Islet of Langerhans (tissue), 1 donor: Measurements from ENCODE around the gene EIF4E.
"Not testable (repeated sequence)": the region's sequence is repeated elsewhere in the genome, so short reads cannot be mapped to it uniquely, and the experiment has no call there.

ENCODE experiments used
- FAIRE-seq: peaks from one replicate; lab custom pipeline; 2011; peaks lifted over from hg19 to GRCh38; lab: Jason Lieb, UNC

Gene EIF4E, protein sequence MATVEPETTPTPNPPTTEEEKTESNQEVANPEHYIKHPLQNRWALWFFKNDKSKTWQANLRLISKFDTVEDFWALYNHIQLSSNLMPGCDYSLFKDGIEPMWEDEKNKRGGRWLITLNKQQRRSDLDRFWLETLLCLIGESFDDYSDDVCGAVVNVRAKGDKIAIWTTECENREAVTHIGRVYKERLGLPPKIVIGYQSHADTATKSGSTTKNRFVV

DNA sequence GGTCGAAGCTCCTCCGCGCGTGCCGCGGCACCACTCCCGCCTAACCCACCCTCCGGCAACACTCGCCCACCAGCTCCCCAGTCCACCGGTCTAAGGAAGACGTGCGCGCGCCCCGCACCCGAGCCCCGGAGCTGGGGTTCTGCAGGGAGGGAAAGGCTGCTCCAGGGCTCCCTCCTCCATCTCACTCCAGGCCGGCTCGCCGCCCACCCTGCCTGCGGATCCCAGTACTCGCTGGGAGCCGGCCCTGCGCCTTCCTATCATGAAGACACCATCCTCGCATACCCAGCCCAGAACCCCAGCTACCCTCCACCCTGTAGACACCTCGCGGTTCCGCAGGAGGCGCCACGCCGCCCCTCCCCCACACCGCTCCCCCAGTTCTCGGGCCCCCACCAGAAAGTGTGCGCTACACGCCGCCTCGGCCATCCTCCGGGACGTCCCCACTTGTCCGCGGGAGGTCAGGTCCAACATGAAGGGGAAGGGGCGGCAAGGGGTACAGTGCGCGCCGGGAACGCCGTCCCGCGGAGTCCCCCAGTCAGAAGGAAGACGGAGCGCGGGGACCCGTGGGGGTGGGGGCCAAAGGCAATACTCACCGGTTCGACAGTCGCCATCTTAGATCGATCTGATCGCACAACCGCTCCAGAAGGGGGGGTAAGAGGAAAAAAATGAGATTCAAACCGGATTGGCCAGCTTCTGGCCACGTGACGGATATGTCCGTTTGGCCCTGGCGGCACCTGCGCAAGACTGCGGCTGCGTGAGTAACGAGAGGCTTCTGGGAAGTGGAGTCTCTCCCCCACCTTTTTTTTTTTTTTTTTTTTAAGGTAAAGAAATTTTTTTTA, at the start of gene EIF4E:
EIF4E (minus strand) TSS at position 629 of the 836 bp plus-strand sequence; CDS start at position 608, 21 bp downstream.
- peak; percentile 71 for FAIRE-seq

DNA sequence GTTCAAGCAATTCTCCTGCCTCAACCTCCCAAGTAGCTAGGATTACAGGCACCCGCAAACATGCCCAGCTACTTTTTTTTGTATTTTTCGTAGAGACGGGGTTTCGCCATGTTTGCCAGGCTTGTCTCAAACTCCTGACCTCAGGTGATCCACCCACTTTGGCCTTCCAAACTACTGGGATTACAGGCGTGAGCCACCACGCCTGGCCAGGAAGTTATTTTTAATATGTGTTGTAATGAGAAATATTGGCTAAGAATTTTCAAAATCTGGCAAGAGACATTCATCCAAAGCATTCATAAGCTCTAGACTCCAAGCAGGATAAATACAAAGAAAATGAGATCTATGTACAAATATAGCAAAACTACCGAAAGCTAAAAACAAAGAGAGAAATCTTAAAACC, 48.6 kb upstream of the EIF4E start:
- FAIRE-seq: no peak

DNA sequence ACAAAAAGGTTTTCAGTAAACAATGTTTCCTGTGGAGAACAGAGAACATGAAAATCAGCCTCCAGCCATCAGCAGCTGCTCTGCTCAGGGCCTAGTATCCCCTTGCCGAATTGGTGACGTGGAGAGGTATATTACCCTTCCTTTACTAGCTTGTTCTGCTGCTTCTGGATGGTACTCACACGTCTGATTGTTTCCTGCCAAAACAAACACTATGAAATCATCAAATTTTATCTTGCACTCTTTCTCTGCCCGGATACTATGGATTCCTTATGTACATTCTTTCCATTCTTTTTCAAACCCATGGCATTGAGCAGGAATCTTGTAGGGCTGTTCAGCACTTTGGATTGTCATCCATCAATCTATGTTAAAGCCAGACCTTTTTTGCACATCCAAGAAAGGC, 47.8 kb upstream of the EIF4E start:
- FAIRE-seq: no peak

DNA sequence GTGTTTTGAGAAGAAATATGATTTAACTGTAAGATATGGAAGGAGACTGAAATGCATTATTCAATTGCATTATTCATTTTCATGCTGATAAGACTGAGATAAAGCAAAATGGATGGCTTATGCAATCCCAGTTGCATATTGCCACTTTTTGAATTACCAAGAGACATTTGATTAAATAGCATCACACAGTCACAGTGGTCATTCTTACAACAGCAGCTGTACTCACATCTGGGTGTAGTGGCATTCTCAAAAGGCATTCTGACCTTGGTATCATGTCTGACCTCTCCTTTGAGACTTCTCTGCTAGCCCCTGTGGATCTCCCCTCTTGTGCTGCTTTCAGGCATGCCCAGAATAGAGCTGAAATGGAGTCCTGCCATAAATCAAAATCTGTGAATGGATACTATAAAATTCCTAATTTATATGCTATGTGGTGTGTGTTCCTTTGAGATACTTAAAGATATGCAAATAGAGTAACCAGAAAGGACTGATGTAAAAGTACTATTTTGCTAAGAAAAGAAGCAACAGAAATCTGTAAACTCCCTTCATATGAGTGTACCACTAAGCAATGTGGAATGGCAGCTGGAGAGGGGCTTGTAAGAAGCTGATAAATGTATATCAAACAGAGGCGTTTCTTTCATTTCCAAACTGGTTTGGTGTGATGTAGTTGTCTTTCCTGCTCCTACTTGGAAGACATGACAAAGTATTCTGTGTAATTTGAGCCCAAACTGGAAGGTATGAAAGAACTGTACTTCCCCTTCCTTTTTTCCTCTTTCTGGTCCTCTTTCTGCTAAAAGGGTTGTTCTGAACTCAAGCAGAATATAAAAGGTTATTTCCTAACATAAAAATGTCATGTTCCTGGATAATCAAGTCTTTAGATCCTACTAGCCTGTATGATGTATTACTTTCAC, 41.2 kb upstream of the EIF4E start:
- no peak for FAIRE-seq

DNA sequence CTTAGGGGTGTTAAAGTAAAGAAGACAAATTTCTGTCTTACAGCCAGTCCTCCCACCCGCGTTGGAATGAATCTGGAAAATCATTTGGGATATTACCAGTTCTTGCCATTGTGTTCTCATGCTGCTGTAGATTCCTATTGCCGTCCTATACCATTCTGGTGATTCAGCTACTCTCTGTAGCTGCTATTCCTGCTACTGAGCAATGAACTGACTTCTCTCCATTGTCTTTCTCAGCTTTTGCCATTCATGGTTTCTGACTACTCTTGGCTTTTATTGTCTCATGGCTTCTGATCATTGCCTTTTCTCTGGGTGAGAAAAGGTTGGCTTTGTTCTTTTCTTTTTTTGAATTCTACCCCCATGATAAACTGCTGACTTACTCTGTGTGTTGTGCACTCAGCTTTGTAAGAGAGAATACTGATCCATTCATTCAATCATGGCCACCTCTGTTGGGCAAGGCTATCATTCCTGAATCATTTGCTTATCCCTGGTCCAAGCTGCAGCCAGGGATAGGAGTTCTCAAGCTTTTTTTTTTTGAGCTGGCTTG, 38.9 kb upstream of the EIF4E start:
- no peak for FAIRE-seq

DNA sequence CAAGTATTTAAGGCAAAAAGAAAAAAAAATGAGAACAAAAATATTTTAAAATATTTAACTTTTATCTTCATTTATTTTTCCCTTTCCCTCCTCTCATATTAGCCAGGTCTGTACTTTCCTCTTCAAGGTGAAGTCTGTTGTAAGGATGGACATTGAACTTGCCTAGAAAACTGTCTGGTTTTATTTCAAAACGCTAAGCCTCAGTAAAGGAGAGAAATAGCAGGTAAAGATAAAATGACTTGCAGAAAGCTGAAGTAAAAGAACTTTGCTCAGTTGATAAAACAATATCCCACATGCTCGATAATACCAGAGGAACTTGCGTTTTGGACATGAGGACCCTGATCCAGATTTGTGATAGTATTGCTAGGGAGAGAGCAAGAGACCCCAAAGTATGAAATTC, 38.0 kb upstream of the EIF4E start:
- no peak for FAIRE-seq

DNA sequence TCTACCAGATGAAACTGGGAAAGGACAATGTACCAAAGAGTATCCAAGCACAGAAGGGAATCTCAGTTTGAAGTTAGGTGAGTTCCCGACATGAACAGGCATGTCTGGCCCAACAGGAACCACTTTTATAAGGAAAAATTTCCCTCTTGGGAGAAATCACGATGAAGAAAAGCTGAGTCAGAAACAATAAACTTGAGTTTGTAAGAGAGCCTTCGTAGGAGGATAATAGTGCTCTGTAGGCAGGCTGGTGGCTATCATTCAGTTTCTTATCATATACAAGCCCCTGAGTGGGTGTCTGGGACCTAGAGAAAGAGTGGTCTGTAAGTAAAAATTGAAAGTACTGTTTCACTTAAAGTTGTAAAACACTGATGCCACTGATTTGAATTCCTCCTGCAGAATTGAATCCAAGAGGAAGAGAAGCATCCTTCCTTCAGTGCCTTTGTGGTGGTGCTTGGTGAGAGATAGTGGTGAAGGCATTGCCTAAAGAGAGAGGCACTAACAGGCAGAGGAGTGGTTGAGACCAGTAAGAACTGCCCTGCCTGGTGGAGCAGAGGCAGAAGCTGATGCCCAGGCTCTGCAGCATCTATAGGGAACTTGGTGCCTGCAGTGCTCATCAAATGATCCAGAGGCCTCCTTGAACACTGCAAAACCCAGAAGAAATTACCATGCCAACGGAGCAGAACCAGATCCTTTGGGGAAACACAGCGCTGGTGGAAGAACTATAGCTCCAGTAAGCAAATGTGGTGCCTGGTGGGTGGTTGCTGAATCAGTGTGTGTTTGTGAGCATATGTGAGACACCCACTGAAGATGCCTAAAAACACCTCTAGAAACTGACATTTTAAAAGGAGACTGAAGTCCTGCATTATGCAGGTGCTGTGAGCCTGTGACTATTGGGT, 34.9 kb upstream of the EIF4E start:
- FAIRE-seq: no peak

DNA sequence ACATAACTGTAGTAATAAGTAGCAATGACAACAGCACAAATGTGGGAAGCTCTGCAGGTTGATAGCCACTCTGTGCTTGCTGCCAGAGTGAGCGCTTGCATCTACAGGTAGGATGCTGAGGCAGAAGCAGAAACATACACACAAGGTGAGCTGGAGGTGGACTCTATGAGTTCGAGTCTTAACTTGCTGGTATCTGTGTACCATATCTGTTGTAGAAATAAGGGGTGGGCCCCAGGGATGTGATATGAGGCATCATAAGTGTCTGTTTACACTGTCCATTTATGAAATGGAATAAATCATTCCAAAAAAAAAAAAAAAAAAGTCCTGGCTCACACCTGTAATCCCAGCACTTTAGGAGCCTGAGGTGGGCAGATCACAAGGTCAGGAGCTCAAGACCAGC, 32.8 kb upstream of the EIF4E start:
- no peak for FAIRE-seq

DNA sequence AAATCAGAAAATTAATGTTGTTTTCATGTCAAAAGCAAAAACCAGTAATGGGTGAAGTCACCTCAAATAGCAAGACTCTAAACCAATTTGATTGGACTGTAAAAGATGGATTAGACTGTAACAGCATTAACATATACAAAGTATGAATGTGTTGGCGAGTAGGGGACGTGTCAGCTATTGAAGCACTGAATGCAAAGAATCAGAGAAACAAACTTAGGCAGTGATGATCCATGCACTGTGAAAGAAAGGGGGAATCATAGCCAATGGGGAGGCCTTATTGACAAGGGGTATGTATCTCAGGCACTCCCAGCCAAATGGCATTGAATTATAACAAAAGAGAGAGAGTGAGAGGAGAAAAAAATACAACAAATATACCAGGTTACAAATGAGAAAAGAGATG, 30.5 kb upstream of the EIF4E start:
- FAIRE-seq: no peak

DNA sequence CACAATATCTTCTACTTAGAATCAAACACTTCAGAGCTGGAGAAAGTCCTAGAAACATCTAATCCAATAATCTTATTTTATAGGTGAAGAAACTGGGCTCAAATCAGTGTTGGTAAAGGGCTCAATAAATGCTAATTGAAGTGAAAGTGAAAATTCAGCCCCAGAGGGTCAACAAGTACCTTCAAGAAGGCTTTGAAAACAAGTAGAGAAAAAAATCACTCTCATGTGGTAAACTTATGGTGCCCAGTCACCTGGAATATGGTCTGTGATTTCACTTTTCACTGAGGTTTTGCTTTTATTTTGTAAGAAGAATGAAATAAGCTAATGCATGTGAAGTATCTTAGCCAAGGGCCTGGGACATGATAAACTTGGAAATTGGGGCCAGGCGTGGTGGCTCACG, 29.1 kb upstream of the EIF4E start:
- no peak for FAIRE-seq

DNA sequence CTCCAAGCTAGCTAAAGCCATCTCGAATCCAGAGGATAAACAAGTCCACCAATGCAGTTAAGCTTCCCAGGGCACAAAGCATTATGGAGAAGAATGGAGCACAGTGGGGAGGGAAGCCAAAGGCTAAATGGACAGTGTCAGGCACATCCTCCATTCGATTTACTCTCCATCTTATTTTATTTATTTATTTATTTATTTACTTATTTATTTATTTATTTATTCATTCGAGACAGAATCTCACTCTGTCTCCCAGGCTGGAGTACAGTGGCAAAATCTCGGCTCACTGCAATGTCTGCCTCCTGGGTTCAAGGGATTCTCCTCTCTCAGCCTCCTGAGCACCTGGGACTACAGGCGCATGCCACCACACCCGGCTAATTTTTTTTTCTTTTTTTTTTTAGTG, 26.3 kb upstream of the EIF4E start:
- no peak for FAIRE-seq

DNA sequence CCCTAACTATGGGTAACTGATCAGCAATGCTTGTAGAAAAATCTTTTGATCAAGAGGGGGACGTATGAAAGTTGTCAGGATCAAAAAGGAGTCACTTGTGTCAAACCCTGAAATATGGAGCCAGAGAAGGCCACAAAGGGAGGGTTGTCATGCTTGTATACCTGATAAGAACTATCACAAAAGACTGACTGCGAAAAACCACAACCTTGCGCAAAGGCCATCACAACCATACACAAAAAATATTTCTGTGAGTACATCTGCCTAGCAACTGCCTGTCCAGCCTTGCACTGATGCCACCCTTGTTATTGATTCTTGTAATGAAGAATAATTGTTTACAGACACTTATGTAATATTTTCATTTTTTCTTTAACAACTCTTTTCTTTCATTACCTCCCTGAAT, 22.8 kb upstream of the EIF4E start:
- no peak for FAIRE-seq

DNA sequence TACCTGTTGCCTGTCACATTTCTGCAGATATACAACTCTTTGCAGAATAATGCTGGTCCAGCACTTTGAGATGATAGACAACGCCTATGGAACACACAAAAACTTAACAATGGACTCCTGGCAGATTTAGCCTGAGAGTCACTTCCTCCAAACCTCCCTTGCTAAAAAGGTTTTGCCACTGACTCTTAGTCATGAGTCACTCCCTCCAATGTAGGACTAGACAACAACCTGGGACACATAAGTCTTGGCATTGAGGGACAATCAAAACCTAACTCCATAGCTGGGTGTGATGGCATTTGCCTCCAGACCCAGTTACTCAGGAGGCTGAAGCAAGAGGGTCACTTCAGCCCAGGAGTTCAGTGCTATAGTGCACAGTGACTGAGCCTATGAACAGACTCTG, 22.0 kb upstream of the EIF4E start:
- no peak for FAIRE-seq

DNA sequence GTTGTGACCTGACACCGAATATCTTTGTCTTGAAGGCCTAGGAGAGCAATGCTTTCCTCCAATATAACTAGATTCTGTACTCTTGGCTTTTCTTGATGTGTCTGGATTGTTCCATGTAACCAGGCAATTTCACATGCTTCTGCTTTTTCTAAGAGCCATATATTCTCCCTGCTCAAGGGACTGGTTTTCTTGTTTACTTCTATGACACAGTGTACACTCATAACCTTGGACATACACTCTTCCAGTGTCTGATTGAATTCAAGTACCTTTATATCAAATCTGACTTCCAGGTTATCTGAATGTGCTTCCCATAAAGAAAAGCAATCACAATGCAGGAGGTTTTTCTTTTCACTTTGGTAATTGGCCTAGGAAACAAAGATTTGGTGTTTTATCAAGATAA, 17.4 kb upstream of the EIF4E start:
- no peak for FAIRE-seq

DNA sequence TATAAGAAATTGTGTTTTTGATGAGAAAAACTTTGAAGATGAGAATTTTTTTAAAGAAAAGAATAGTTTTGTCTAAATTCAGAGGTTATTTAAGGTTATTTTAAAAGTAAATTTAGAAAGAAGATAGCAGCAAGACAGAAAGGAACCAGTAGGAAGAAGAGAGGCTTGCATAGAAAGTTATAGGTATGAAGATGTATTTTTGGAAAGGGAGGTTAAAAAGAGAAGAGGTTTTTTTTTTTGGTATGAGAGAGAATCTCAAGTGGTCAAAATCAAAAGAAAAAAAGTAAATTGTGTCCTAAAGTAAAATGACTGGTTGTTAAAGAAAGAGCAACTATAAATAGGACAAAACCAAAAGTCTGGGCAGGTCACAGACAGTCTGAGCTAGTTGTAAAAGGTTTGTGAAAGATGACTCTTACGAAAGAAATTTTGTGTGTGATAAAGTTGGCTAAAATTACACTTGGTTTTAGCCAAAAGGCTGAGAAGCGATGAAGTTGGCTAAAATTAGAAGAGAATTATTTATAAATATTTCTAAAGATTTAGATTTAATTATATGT, 16.4 kb upstream of the EIF4E start:
- FAIRE-seq: no peak

DNA sequence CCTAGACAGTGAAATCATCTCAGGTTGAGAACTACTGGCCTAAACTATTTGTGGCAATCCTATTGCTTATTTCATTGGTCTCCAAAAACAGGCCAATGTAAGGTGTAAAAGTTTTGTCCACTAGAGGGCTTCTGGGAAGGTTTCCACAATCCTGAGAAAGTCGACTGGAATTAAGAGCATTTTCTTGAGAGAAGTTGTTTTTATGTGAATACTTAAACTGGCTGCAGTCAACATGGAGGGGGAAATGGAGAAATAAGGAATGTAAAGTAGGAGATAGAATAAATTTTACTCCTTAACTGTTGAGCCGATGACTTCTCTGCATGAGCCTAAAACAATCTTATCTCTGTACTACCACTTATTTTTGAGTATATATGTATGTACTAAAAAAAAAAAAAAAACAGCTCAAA, 11.0 kb upstream of the EIF4E start:
- peak; percentile 58 for FAIRE-seq

DNA sequence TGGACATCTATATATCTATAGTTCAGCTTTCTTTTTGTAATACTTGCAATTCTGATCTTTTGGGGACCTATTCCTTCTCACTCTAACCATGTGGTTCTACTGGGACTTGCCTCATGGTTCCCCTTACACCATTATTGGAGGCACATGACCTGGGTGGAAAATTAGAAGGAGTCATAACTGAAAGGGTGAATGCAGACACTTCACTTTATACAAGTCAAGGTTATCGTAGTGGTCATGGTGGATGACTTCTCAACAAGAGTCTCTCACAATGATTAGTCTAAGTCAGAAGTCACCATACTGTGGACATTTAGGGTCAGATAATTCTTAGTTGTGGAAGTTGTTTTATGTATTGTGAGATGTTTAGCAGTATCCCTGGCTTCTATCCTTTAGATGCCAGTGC, 10.5 kb upstream of the EIF4E start:
- FAIRE-seq: no peak

DNA sequence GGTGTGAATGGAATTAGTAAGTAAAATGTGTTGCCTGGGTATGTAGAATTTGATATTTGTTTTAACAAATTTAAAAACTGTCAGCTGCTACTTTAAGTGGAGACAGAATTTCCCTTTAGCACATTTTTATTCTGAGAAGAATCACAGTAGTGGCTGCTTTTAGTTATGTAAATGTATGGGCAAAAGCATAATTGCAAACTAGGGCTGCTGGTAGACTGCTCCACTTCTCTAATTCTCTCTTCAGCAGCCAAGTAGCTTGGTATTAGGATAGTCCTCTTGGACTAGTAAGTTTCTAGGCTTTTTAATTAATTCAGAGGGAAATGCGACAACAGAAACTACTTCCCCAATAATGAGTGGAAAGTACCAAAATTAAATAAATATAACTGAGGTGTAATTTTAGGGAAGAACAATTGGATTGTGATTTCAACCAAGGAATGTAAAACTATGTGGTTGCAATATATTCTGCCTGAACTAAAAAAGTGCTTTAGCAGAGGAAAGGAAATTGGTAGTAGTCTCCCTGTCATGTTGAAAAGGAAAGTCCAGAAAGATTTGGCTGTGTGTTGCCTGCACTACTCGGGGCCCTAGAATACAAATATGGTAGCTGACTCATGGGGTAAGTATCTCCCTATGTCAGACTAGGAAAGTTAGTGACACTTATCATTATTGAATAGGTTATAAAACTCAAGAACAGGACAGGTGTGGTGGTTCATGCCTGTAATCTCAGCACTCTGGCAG, 9.2 kb upstream of the EIF4E start:
- FAIRE-seq: no peak

DNA sequence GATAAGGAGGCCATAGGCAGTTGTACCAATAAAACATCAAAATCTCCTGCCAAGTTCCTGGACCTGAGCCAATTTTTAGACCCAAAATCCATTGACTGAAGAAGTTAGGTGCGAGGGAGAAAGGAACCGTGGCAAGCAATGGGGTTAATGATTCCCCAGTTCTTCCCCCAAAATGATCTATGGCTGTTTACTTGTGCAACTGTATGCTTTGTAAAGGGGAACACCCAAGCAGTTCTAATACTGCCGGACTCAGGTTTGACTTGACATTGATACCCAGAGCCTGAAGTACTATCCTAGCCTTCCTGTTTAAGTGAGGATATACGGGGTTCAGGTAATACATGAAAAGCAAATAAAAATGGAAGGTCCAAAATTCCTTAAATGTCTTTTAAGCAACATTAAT, 6.7 kb upstream of the EIF4E start:
- FAIRE-seq: no peak

DNA sequence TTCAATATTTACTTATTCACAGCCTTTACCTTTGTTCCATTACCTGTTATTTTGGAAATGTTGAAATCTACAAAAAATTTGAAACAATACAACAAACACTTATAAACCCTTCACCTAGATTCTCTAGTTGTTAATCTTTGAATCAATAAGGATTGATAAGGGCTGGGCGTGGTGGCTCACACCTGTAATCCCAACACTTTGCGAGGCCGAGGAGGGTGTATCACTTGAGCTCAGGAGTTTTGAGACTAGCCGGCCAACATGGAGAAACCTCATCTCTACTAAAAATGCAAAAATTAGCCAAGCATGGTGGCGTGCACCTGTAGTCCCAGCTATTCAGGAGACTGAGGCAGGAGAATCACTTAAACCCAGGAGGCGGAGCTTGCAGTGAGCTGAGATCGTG, 5.9 kb upstream of the EIF4E start:
- FAIRE-seq: not testable (repeated sequence)

DNA sequence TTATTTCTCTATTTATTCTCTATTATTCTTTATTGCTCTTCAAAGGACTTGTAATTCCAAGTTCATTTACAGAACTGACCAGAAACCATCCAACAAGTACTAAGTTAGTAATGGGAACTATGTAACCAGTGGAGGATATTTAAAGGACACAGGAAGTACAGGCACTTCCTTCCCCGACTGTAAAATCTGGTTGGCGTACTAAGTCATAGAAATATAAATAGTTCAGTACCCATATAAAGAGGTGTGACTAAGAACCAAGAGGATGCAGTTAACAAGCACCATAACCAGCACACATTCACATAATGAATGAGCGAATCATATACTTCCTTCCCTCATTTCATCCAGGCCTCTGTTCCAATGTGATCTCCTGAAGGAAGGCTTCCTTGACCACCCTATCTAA, 3.6 kb upstream of the EIF4E start:
- no peak for FAIRE-seq
